ENCODE results near the gene PRSS48. TPM values are rescaled to one million over a fixed set of nuclear protein-coding genes. Genes with fewer than 3 reads are reported as not detected.
"Not testable (repeated sequence)": the region's sequence is repeated elsewhere in the genome, so short reads cannot be mapped to it uniquely, and the experiment has no call there.

PRSS48 gene
- polyA plus RNA-seq, 2 of the 4 experiments (the other 2 are of a cell fraction) = not detected

- no peak for DNase-seq (ENCODE audit: low read depth in 1 of 2, low spot score in 1 of 2)
- no peak for ATAC-seq
- POLR2A ChIA-PET = no interaction called here
These were observed 9.0 kb upstream of the PRSS48 start for GRCh38 chr4:151267822-151268535.

GRCh38 chr4:151268905-151269304 is 8.1 kb upstream of the PRSS48 start:
- CTCF ChIA-PET; POLR2A ChIA-PET; DNase-seq (ENCODE audit: low read depth in 1 of 2, low spot score in 1 of 2); H3K9me3 ChIP-seq; H3K4me1 ChIP-seq; H3K27ac ChIP-seq; ATAC-seq; FAIRE-seq; H3K4me3 ChIP-seq; H3K4me2 ChIP-seq: not testable (repeated sequence)

More at GRCh38 chr4:151267822-151268535, 9.0 kb upstream of the PRSS48 start:
- WGBS (ENCODE audit: missing lambda C conversion rate) = 79% methylated on average over 7 of the region's 7 CpGs
- H3K4me1 ChIP-seq = peaks cover 6% of the 10 kb centered on the region; the same call in 1 of the 3 replicates
- TF ChIP-seq MAFK (IDR thresholded peaks at IDR 0.05; ENCODE audit: partially characterized antibody) (no peak), NR3C1 (IDR thresholded peaks at IDR 0.05) (no peak), RARB (CRISPR knock-in tag; IDR thresholded peaks at IDR 0.05) (no peak), TFCP2L1 (CRISPR knock-in tag; IDR thresholded peaks at IDR 0.05) (no peak), NPAS2 (CRISPR knock-in tag; IDR thresholded peaks at IDR 0.05; ENCODE audit: borderline replicate concordance) (no peak), HOXA7 (CRISPR knock-in tag; IDR thresholded peaks at IDR 0.05) (no peak), CBX2 (IDR thresholded peaks at IDR 0.05; ENCODE audit: borderline replicate concordance, low read depth) (no peak), CTCF (IDR thresholded peaks at IDR 0.05) (no peak), KDM5A (IDR thresholded peaks at IDR 0.05) (no peak), RFX5 (IDR thresholded peaks at IDR 0.05) (no peak), RAD21 (conservative IDR thresholded peaks at IDR 0.05 in 1 of 2, IDR thresholded peaks at IDR 0.05 in 1 of 2) (no peak), SREBF2 (IDR thresholded peaks at IDR 0.05) (no peak), HDAC2 (IDR thresholded peaks at IDR 0.05) (no peak), JUN (IDR thresholded peaks at IDR 0.05) (no peak), BHLHE40 (IDR thresholded peaks at IDR 0.05; ENCODE audit: low read depth, low read length) (no peak), NFE2L2 (conservative IDR thresholded peaks at IDR 0.05; ENCODE audit: low read length) (no peak), KDM1A (IDR thresholded peaks at IDR 0.05; ENCODE audit: low read depth) (no peak), PHF8 (IDR thresholded peaks at IDR 0.05; ENCODE audit: borderline replicate concordance, low read depth) (no peak), HOXB13 (CRISPR knock-in tag; IDR thresholded peaks at IDR 0.05; ENCODE audit: low read depth) (no peak)
- no peak overlapping the region for H3K27ac ChIP-seq
- no peak for FAIRE-seq
- no peak overlapping the region for H3K4me2 ChIP-seq
- CTCF ChIA-PET = no interaction called here
- no peaks in the 10 kb centered on the region for H3K9me3 ChIP-seq
- H3K4me3 ChIP-seq = no peak overlapping the region

- 53% methylated on average over 4 of the region's 4 CpGs for WGBS (ENCODE audit: missing lambda C conversion rate)
- FAIRE-seq (no peak), ATAC-seq (no peak), DNase-seq (ENCODE audit: low read depth in 1 of 2, low spot score in 1 of 2) (no peak)
- POLR2A ChIA-PET = no interaction called here
- Histone ChIP-seq H3K9me3 (no peaks in the 10 kb centered on the region), H3K27ac (no peak overlapping the region), H3K4me2 (no peak overlapping the region), H3K4me3 (no peak overlapping the region), H3K4me1 (peaks cover 2% of the 10 kb centered on the region; the same call in 1 of the 3 replicates)
- CTCF ChIA-PET = interaction anchor here (1.4 kb wide), 1 partner anchor 8 kb away, joined by 3 read pairs; no protein-coding TSS in a partner anchor
- TF ChIP-seq NFE2L2 (conservative IDR thresholded peaks at IDR 0.05; ENCODE audit: low read length) (no peak), RNF2 (IDR thresholded peaks at IDR 0.05; ENCODE audit: borderline replicate concordance, low read depth) (no peak), ZSCAN20 (CRISPR knock-in tag; IDR thresholded peaks at IDR 0.05) (no peak), SMC3 (IDR thresholded peaks at IDR 0.05) (no peak), HMGXB4 (CRISPR knock-in tag; IDR thresholded peaks at IDR 0.05; ENCODE audit: borderline replicate concordance) (no peak), TFCP2L1 (CRISPR knock-in tag; IDR thresholded peaks at IDR 0.05) (no peak), PHF8 (IDR thresholded peaks at IDR 0.05; ENCODE audit: borderline replicate concordance, low read depth) (no peak), ESRRA (IDR thresholded peaks at IDR 0.05; ENCODE audit: borderline replicate concordance, low read length) (no peak)
These were observed 7.7 kb downstream of the PRSS48 start for GRCh38 chr4:151284534-151285245.
